ENCODE measurements around the gene PEX11G. TPM values are rescaled to one million over a fixed set of nuclear protein-coding genes. Genes with fewer than 3 reads are reported as not detected.

The PEX11G gene
- total and polyA plus RNA-seq, 2 donors from 2014 or later: 7.8 to 20.8 TPM

GRCh38 chr19:7520131-7521051 is 31.6 kb upstream of the PEX11G start:
- H3K9ac ChIP-seq (ENCODE audit: low read length in 3 of 3): no peak overlapping the region
- H3K9me3 ChIP-seq (ENCODE audit: control insufficient read depth in 2 of 3, insufficient read depth in 1 of 3, low read length in 3 of 3): no peaks in the 10 kb centered on the region
- intact Hi-C loops (cut with DNase I): no loop called here
- TF ChIP-seq, protein P1, sequence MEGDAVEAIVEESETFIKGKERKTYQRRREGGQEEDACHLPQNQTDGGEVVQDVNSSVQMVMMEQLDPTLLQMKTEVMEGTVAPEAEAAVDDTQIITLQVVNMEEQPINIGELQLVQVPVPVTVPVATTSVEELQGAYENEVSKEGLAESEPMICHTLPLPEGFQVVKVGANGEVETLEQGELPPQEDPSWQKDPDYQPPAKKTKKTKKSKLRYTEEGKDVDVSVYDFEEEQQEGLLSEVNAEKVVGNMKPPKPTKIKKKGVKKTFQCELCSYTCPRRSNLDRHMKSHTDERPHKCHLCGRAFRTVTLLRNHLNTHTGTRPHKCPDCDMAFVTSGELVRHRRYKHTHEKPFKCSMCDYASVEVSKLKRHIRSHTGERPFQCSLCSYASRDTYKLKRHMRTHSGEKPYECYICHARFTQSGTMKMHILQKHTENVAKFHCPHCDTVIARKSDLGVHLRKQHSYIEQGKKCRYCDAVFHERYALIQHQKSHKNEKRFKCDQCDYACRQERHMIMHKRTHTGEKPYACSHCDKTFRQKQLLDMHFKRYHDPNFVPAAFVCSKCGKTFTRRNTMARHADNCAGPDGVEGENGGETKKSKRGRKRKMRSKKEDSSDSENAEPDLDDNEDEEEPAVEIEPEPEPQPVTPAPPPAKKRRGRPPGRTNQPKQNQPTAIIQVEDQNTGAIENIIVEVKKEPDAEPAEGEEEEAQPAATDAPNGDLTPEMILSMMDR (IDR thresholded peaks at IDR 0.05; ENCODE audit: borderline replicate concordance, extremely low read depth, insufficient read depth): no peak
- no peak overlapping the region for H3K4me3 ChIP-seq (ENCODE audit: low read length in 3 of 3)
- H3K36me3 ChIP-seq (ENCODE audit: control insufficient read depth in 2 of 3, insufficient read depth in 3 of 3, low read length in 3 of 3): no peaks in the 10 kb centered on the region
- DNase-seq (peak in 1 of 5 donors; percentile 76), FAIRE-seq (no peak)
- H3K4me1 ChIP-seq (ENCODE audit: control insufficient read depth in 2 of 3, insufficient read depth in 2 of 3, low read depth in 1 of 3, low read length in 3 of 3): peaks cover 0 to 22% (median 15%) of the 10 kb centered on the region in 3 donors
- no peak overlapping the region for H3K27ac ChIP-seq (ENCODE audit: low read depth in 2 of 2, low read length in 2 of 2)
- H3K27me3 ChIP-seq (ENCODE audit: control insufficient read depth, insufficient read depth, low read length): no peaks in the 10 kb centered on the region

GRCh38 chr19:7519361-7520130 is 30.7 kb upstream of the PEX11G start:
- FAIRE-seq: no peak
- no peak overlapping the region for H3K27ac ChIP-seq (ENCODE audit: low read depth in 2 of 2, low read length in 2 of 2)
- H3K4me3 ChIP-seq (ENCODE audit: low read length in 3 of 3): no peak overlapping the region
- no peak overlapping the region for H3K9ac ChIP-seq (ENCODE audit: low read length in 3 of 3)
- no peaks in the 10 kb centered on the region for H3K27me3 ChIP-seq (ENCODE audit: control insufficient read depth, insufficient read depth, low read length)
- peaks cover 0 to 23% (median 15%) of the 10 kb centered on the region in 3 donors for H3K4me1 ChIP-seq (ENCODE audit: control insufficient read depth in 2 of 3, insufficient read depth in 2 of 3, low read depth in 1 of 3, low read length in 3 of 3)
- DNase-seq: peak in 1 of 5 donors; percentile 72
- intact Hi-C loops (cut with DNase I): no loop called here
- no peaks in the 10 kb centered on the region for H3K9me3 ChIP-seq (ENCODE audit: control insufficient read depth in 2 of 3, insufficient read depth in 1 of 3, low read length in 3 of 3)
- H3K36me3 ChIP-seq (ENCODE audit: control insufficient read depth in 2 of 3, insufficient read depth in 3 of 3, low read length in 3 of 3): no peaks in the 10 kb centered on the region
- TF ChIP-seq, protein P1 (IDR thresholded peaks at IDR 0.05; ENCODE audit: borderline replicate concordance, extremely low read depth, insufficient read depth): no peak

DNA sequence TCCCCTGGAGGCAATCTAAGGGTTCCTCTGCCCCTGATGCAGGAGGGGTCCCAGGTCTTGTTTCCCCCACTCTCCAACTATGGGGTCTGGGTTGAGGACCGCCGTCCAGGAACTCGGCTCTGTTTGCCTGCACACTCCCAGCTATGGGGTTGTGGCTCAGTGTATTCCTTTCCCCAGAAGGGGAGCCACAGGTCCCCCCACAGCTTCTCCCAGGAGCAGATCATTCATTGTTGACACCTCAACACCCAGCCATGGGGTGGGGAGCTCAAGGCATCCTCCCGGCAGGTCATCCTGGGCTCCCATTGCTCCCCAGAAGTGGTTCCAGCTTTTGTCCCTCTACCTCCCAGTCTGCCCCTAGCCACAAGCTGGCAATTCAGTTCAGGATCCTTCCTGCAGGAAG is 28.0 kb upstream of the PEX11G start:
- TF ChIP-seq, protein P1 (IDR thresholded peaks at IDR 0.05; ENCODE audit: borderline replicate concordance, extremely low read depth, insufficient read depth): no peak
- no peak overlapping the region for H3K27ac ChIP-seq (ENCODE audit: low read depth in 2 of 2, low read length in 2 of 2)
- intact Hi-C loops (cut with DNase I): no loop called here
- no peaks in the 10 kb centered on the region for H3K36me3 ChIP-seq (ENCODE audit: control insufficient read depth in 2 of 3, insufficient read depth in 3 of 3, low read length in 3 of 3)
- peak in 1 of 5 donors; percentile 25 for DNase-seq
- peak overlapping the region; percentile 37 to 74 (median 44) for H3K9ac ChIP-seq (ENCODE audit: low read length in 3 of 3)
- no peaks in the 10 kb centered on the region for H3K9me3 ChIP-seq (ENCODE audit: control insufficient read depth in 2 of 3, insufficient read depth in 1 of 3, low read length in 3 of 3)
- peaks cover 0 to 11% (median 7%) of the 10 kb centered on the region in 3 donors for H3K4me1 ChIP-seq (ENCODE audit: control insufficient read depth in 2 of 3, insufficient read depth in 2 of 3, low read depth in 1 of 3, low read length in 3 of 3)
- peak overlapping the region; percentile 62 to 64 (median 63) for H3K4me3 ChIP-seq (ENCODE audit: low read length in 3 of 3)
- no peaks in the 10 kb centered on the region for H3K27me3 ChIP-seq (ENCODE audit: control insufficient read depth, insufficient read depth, low read length)
- no peak for FAIRE-seq
